BLaER1 treated with 17β-estradiol and CSF1 and Interleukin-3, amounts not matched to agents 10 nM and 100 nM (cell line): Measurements from ENCODE around the gene B3GNT8.
"Not testable (repeated sequence)": the region's sequence is repeated elsewhere in the genome, so short reads cannot be mapped to it uniquely, and the experiment has no call there.

Experiments used
- H3K27ac ChIP-seq, 11 experiments: shearing (Covaris generic); formaldehyde crosslinking; 2 replicates each; pipeline ENCODE4 v1.8.1; 2022
- H3K27me3 ChIP-seq, 11 experiments: shearing (Covaris generic); formaldehyde crosslinking; 2 replicates each; pipeline ENCODE4 v1.8.1; 2022
- H3K36me3 ChIP-seq, 11 experiments: shearing (Covaris generic); formaldehyde crosslinking; 2 replicates each; pipeline ENCODE4 v1.8.1; 2022
- H3K4me1 ChIP-seq, 10 experiments: shearing (Covaris generic); formaldehyde crosslinking; 2 replicates each; pipeline ENCODE4 v1.8.1; 2022
- H3K4me2 ChIP-seq, 11 experiments: shearing (Covaris generic); formaldehyde crosslinking; 2 replicates each; pipeline ENCODE4 v1.8.1; 2022
- H3K4me3 ChIP-seq, 10 experiments: shearing (Covaris generic); formaldehyde crosslinking; 2 replicates each; pipeline ENCODE4 v1.8.1; 2022
- H3K9ac ChIP-seq, 11 experiments: shearing (Covaris generic); formaldehyde crosslinking; 2 replicates each; pipeline ENCODE4 v1.8.1; 2022
- H3K9me3 ChIP-seq, 11 experiments: shearing (Covaris generic); formaldehyde crosslinking; replicated peaks in 1 of 11; 2 replicates each; pipeline ENCODE4 v1.8.1; 2022
- H4K20me1 ChIP-seq, 11 experiments: shearing (Covaris generic); formaldehyde crosslinking; 2 replicates each; pipeline ENCODE4 v1.8.1; 2022
- Cebpa-rat ChIP-seq, 11 experiments: shearing (Covaris generic); IDR thresholded peaks; 2 replicates each; pipeline ENCODE4 v1.8.1; 2022

Gene B3GNT8

GRCh38 chr19:41415154-41415571 lies 12.0 kb downstream of the B3GNT8 start:
- Histone ChIP-seq H3K4me1 (peaks cover 48 to 87% (median 70%) of the 10 kb centered on the region in 10 experiments), H3K9me3 (no peaks in the 10 kb centered on the region), H3K4me2 (peak overlapping the region; percentile 34 to 91 (median 82)), H3K9ac (peak overlapping the region in 7 of 11 experiments; percentile 32 to 65 (median 43); a peak in 8 of 22 replicates), H3K4me3 (0 out of 20 replicates have a peak overlapping the region, but pooled peaks of 1 of the 10 experiments have one; percentile 15), H3K36me3 (peaks cover 60 to 95% (median 78%) of the 10 kb centered on the region in 11 experiments), H3K27ac (peak overlapping the region in 8 of 11 experiments; percentile 69 to 99 (median 94); a peak in 16 of 22 replicates), H3K27me3 (no peaks in the 10 kb centered on the region), H4K20me1 (no peaks in the 10 kb centered on the region)
- no peak for TF ChIP-seq Cebpa-rat (IDR thresholded peaks at IDR 0.05)

- Histone ChIP-seq H3K4me2 (peak overlapping the region; percentile 34 to 91 (median 82)), H3K27me3 (no peaks in the 10 kb centered on the region), H3K4me3 (peak overlapping the region in 2 of 10 experiments; percentile 15 to 23; a peak in 1 of 20 replicates), H4K20me1 (no peaks in the 10 kb centered on the region), H3K4me1 (peaks cover 50 to 87% (median 70%) of the 10 kb centered on the region in 10 experiments), H3K9ac (peak overlapping the region in 8 of 11 experiments; percentile 16 to 65 (median 49); a peak in 10 of 22 replicates), H3K27ac (peak overlapping the region in 9 of 11 experiments; percentile 15 to 99 (median 93); a peak in 17 of 22 replicates), H3K36me3 (peaks cover 54 to 88% (median 71%) of the 10 kb centered on the region in 11 experiments), H3K9me3 (no peaks in the 10 kb centered on the region)
- no peak for TF ChIP-seq Cebpa-rat (IDR thresholded peaks at IDR 0.05)
Observed at GRCh38 chr19:41414461-41414860, 12.7 kb downstream of the B3GNT8 start.

GRCh38 chr19:41413947-41414346 lies 13.2 kb downstream of the B3GNT8 start:
- H3K4me3 ChIP-seq, result peak overlapping the region in 1 of 10 experiments; percentile 27; a peak in 1 of 20 replicates
- H3K27ac ChIP-seq, result peak overlapping the region in 9 of 11 experiments; percentile 15 to 99 (median 93); a peak in 17 of 22 replicates
- H4K20me1 ChIP-seq, result no peaks in the 10 kb centered on the region
- H3K4me1 ChIP-seq, result peaks cover 55 to 87% (median 72%) of the 10 kb centered on the region in 10 experiments
- peaks cover 49 to 83% (median 66%) of the 10 kb centered on the region in 11 experiments for H3K36me3 ChIP-seq
- H3K9ac ChIP-seq, result peak overlapping the region in 8 of 11 experiments; percentile 21 to 65 (median 52); a peak in 15 of 22 replicates
- H3K4me2 ChIP-seq, result peak overlapping the region; percentile 34 to 91 (median 82)
- H3K27me3 ChIP-seq, result no peaks in the 10 kb centered on the region
- no peak for TF ChIP-seq Cebpa-rat (IDR thresholded peaks at IDR 0.05)
- H3K9me3 ChIP-seq, result no peaks in the 10 kb centered on the region

- peak overlapping the region in 10 of 11 experiments; percentile 21 to 65 (median 48); a peak in 15 of 22 replicates for H3K9ac ChIP-seq
- H3K27me3 ChIP-seq, result no peaks in the 10 kb centered on the region
- 0 out of 20 replicates have a peak overlapping the region, but pooled peaks of 1 of the 10 experiments have one; percentile 27 for H3K4me3 ChIP-seq
- no peaks in the 10 kb centered on the region for H4K20me1 ChIP-seq
- H3K27ac ChIP-seq, result peak overlapping the region in 8 of 11 experiments; percentile 69 to 99 (median 94); a peak in 17 of 22 replicates
- no peaks in the 10 kb centered on the region for H3K9me3 ChIP-seq
- TF ChIP-seq Cebpa-rat (IDR thresholded peaks at IDR 0.05), result no peak
- H3K36me3 ChIP-seq, result peaks cover 39 to 73% (median 56%) of the 10 kb centered on the region in 11 experiments
- H3K4me2 ChIP-seq, result peak overlapping the region; percentile 34 to 91 (median 82)
- H3K4me1 ChIP-seq, result peaks cover 65 to 87% (median 75%) of the 10 kb centered on the region in 10 experiments
Observed at GRCh38 chr19:41412953-41413352, 14.2 kb downstream of the B3GNT8 start.

- Histone ChIP-seq H3K9me3 (no peaks in the 10 kb centered on the region), H3K27ac (peak overlapping the region in 10 of 11 experiments; percentile 91 to 99 (median 96); a peak in 16 of 22 replicates), H3K4me1 (peaks cover 75 to 97% (median 86%) of the 10 kb centered on the region in 10 experiments), H4K20me1 (no peaks in the 10 kb centered on the region), H3K9ac (peak overlapping the region in 10 of 11 experiments; percentile 20 to 89 (median 82); a peak in 14 of 22 replicates), H3K27me3 (no peaks in the 10 kb centered on the region), H3K36me3 (peaks cover 30 to 63% (median 52%) of the 10 kb centered on the region in 11 experiments), H3K4me3 (peak overlapping the region in 3 of 10 experiments; percentile 14 to 41 (median 38); a peak in 2 of 20 replicates), H3K4me2 (peak overlapping the region; percentile 50 to 91 (median 81); a peak in 21 of 22 replicates)
- no peak for TF ChIP-seq Cebpa-rat (IDR thresholded peaks at IDR 0.05)
Observed at GRCh38 chr19:41411968-41412265, 15.3 kb downstream of the B3GNT8 start.

- Histone ChIP-seq H3K27ac (peak overlapping the region; percentile 88 to 99 (median 96); a peak in 21 of 22 replicates), H3K4me2 (peak overlapping the region; percentile 50 to 91 (median 81)), H3K36me3 (peaks cover 24 to 57% (median 46%) of the 10 kb centered on the region in 11 experiments)
Observed at GRCh38 chr19:41411100-41411967, 15.8 kb downstream of the B3GNT8 start.

GRCh38 chr19:41410336-41411054 lies 16.7 kb downstream of the B3GNT8 start:
- Histone ChIP-seq H4K20me1 (no peaks in the 10 kb centered on the region), H3K36me3 (peaks cover 19 to 58% (median 41%) of the 10 kb centered on the region in 11 experiments), H3K9me3 (no peaks in the 10 kb centered on the region), H3K4me1 (peaks cover 78 to 100% (median 99%) of the 10 kb centered on the region in 10 experiments), H3K27me3 (no peaks in the 10 kb centered on the region), H3K4me3 (peak overlapping the region in 5 of 10 experiments; percentile 16 to 43 (median 38); a peak in 8 of 20 replicates), H3K27ac (peak overlapping the region; percentile 88 to 99 (median 96)), H3K4me2 (peak overlapping the region; percentile 50 to 91 (median 81)), H3K9ac (peak overlapping the region; percentile 72 to 89 (median 82))
- TF ChIP-seq Cebpa-rat (IDR thresholded peaks at IDR 0.05), result no peak

More at GRCh38 chr19:41411100-41411967, 15.8 kb downstream of the B3GNT8 start:
- peak overlapping the region; percentile 26 to 89 (median 82); a peak in 21 of 22 replicates for H3K9ac ChIP-seq
- no peaks in the 10 kb centered on the region for H3K9me3 ChIP-seq
- no peaks in the 10 kb centered on the region for H3K27me3 ChIP-seq
- peaks cover 78 to 98% (median 91%) of the 10 kb centered on the region in 10 experiments for H3K4me1 ChIP-seq
- TF ChIP-seq Cebpa-rat (IDR thresholded peaks at IDR 0.05), result no peak
- no peaks in the 10 kb centered on the region for H4K20me1 ChIP-seq
- H3K4me3 ChIP-seq, result peak overlapping the region in 4 of 10 experiments; percentile 24 to 43 (median 40); a peak in 7 of 20 replicates

- peaks cover 67 to 99% (median 93%) of the 10 kb centered on the region in 10 experiments for H3K4me1 ChIP-seq
- H3K4me3 ChIP-seq, result no peak overlapping the region; a peak in 1 of 20 replicates
- H3K36me3 ChIP-seq, result peaks cover 14 to 51% (median 30%) of the 10 kb centered on the region in 11 experiments; a peak in 21 of 22 replicates
- H3K4me2 ChIP-seq, result peak overlapping the region; percentile 50 to 91 (median 81)
- H4K20me1 ChIP-seq, result no peaks in the 10 kb centered on the region
- TF ChIP-seq Cebpa-rat (IDR thresholded peaks at IDR 0.05), result no peak
- H3K9ac ChIP-seq, result peak overlapping the region; percentile 72 to 89 (median 82)
- H3K27me3 ChIP-seq, result no peaks in the 10 kb centered on the region
- H3K27ac ChIP-seq, result peak overlapping the region; percentile 88 to 99 (median 96)
- no peaks in the 10 kb centered on the region for H3K9me3 ChIP-seq
Observed at GRCh38 chr19:41409288-41409687, 17.9 kb downstream of the B3GNT8 start.

GRCh38 chr19:41408846-41409245 lies 18.3 kb downstream of the B3GNT8 start:
- H3K9me3 ChIP-seq, H3K27me3 ChIP-seq, H4K20me1 ChIP-seq, H3K4me3 ChIP-seq: not testable (repeated sequence)
- Histone ChIP-seq H3K27ac (peak overlapping the region; percentile 88 to 99 (median 96)), H3K36me3 (peaks cover 9 to 46% (median 26%) of the 10 kb centered on the region in 11 experiments; a peak in 20 of 22 replicates), H3K4me2 (peak overlapping the region; percentile 50 to 91 (median 81)), H3K9ac (peak overlapping the region; percentile 72 to 89 (median 82)), H3K4me1 (peaks cover 62 to 97% (median 89%) of the 10 kb centered on the region in 10 experiments)
